ENCODE data around the gene ZNF276.
A peak's percentile ranks its signal among the peaks of the same experiment; 100 is the strongest.

ZNF276 gene

DNA sequence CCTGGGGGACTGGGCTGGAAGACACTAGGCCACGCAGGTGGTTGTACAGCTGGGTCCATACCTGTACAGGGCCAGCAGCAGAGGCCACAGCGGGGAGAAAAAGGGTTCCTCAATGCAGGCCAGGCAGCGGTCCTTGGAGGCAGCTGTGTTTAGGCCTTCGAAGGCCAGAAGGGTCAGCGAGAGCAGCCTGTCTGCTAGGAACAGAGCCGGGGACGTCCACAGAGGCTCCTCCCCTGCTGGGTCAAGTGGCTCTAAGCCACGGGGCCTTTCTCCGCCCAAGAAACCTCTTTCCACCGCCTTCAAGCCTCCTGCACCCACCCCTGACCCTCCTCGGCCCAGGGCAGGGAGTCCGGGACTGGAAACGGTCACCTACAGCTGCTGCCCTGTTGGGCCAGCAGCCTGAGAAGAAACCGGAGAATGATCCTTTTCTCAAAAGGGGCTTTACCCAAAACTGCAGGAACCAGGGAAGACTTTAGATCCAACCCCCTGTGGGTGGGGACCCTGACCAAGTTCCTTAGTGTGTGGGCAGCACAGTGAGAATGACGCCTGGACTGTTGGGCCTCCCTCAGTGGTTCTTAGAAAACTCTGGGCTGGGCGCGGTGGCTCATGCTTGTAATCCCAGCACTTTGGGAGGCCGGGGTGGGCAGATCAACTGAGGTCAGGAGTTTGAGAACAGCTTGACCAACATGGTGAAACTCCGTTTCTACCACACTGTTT, 11.5 kb upstream of the ZNF276 start:
- in situ Hi-C loops (cut with MboI; ENCODE audit: low pct_unique_long_range_greater_than_20kb, low sequenced_read_pairs): no loop called here
- DNase-seq: no peak

DNA sequence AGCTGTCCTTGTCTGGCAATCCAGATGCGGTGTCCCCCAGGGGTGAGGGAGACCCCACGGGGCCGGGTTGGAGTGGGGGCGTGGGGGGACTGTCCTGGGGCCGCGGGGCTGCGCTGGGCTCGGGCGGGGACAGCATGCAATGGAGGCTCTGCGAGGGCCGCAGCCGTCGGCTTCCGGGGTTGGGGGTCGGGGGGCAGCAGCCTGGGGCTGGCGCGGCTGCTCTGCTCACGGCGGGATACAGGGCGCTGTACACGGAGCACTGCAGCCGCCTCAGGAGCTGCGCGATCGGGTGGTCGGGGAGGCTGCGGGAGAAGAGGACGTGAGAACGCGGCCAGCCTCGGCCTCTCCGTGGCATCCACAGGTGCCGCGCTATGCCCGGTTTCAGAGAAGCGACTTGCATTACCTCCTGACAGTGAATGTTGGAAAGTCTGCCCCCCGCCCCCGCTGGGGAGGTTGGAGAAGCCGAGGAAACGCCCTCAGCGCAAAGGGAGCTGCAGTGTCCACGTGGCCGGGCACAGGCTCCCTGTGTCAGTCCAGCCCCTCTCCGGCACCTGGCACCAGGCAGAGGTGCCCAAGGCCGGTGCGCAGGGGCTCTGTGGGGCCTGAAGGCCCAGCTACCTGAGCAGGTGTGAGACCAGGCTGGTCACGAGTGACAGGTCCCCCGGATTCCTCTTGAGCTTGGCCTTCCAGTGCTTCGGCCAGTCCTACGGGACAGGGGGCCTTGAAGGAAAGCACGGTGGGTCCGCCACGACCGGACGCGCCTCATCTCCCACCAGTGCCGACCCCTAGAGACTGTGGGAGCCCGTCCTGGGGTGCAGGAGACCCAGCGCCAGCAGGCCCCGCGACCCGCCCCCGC, 10.4 kb upstream of the ZNF276 start:
- in situ Hi-C loops (cut with MboI; ENCODE audit: low pct_unique_long_range_greater_than_20kb, low sequenced_read_pairs): no loop called here
- DNase-seq: no peak

DNA sequence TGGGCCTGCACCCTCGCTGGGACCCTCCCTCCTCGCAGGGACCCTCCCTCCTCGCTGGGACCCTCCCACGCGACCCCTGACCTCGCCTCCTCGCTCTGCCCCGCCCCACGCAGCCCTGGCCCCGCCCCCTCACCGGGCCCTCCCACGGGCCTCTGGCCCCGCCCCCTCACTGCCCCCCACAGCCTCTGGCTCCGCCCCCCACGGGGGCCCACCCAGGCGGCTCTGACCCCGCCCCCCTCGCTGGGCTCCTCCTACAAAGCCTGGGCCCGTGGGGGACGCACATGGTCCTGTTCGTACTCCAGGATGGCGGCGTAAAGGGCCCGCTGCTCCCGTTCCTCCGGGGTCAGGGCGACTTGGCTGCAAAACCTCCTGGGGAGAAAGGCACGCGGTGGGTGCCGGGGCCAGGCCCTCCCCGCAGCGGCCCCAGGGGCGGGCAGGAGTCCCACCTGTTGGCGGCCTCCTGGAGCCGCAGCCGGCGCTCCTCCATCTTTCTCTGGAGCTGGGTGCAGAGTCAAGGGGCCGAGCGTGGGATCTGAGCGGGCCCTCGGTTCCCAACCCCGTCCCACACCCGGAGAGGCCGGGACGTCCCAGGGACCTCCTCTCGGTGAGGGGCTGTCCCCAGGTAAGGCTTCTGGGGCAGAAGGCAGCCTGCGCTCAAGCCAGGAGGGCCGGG, 9.6 kb upstream of the ZNF276 start:
- peak; percentile 66 for DNase-seq

DNA sequence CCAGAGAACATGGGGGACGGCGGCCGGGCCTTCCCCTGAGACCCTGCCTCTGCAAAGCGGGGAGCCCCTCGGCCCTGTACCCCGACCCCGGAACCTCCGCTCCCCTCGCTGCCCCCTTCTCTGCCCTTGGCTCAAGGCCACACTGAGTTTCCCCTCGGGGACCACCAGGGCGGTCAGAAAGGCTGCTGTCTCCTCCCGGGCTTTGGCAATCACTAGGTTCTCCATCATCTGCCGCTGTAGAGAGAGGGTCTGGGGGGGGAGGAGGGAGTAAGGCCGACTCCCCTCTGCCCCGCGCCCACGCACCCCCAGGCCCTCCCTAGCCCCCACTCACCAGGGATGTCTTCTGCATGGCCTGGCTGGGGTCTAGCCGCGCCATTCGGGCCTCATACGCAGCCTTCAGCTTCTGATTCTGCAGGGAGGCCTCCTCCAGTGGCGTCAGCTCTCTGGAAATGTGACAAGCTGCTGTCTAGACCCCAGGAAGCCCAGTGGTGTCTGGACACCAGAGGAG, 9.0 kb upstream of the ZNF276 start:
- in situ Hi-C loops (cut with MboI; ENCODE audit: low pct_unique_long_range_greater_than_20kb, low sequenced_read_pairs): no loop called here
- DNase-seq: no peak

More for the DNA sequence above, 9.6 kb upstream of the ZNF276 start:
- in situ Hi-C loops (cut with MboI; ENCODE audit: low pct_unique_long_range_greater_than_20kb, low sequenced_read_pairs): no loop called here

DNA sequence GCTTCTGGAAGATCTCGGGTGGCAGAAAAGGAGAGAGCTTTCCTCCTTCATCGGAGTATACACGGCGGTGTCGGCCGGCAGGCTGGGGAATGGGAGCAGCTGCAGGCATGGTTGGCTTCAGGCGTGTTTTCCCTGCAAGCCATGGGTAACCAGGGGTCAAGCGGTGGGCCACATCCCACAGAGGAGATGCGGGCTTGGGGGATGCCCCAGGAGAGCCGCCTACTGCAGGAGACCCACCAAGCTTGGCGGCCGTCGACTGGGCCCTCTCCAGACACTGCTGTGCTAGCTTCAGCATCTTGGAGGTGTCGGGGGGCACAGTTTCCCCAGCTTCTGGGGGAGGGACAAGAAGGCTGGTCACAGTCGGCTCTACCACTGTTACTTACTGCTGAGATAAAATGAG, 4.8 kb upstream of the ZNF276 start:
- no peak for DNase-seq
- in situ Hi-C loops (cut with MboI; ENCODE audit: low pct_unique_long_range_greater_than_20kb, low sequenced_read_pairs): no loop called here

DNA sequence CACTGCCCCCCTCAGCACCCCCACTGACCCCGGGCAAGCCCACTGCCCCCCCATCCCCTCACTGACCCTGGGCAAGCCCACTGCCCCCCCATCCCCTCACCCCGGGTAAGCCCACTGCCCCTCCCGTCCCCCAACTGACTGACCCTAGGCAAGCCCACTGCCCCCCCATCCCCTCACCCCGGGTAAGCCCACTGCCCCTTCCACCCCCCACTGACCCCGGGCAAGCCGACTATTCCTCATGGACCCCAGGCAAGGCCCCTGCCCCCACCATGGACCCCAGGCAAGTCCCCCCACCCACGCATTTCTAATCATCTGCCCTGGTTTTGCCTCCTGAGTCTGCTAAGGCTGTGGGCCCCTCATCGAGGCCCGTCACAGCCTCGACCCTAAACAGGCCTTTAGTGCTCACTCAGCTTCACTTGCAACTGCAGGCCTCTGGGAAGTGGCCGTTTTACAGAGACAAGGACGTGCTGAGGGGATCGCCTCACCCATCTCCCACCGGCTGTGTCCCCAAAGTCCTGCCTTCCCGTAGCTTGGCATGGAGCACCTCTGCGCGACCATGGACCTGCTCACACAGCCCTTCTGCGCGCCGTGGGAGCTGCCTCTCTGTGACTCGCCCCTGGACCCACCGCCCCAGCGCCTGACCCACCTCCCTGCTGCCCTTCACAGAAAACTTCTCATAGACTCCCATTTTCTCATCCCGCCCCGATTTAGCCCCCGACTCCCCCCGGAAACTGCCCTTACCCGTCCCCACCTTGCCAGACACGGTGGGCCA, 4.2 kb upstream of the ZNF276 start:
- in situ Hi-C loops (cut with MboI; ENCODE audit: low pct_unique_long_range_greater_than_20kb, low sequenced_read_pairs): no loop called here
- DNase-seq: no peak

DNA sequence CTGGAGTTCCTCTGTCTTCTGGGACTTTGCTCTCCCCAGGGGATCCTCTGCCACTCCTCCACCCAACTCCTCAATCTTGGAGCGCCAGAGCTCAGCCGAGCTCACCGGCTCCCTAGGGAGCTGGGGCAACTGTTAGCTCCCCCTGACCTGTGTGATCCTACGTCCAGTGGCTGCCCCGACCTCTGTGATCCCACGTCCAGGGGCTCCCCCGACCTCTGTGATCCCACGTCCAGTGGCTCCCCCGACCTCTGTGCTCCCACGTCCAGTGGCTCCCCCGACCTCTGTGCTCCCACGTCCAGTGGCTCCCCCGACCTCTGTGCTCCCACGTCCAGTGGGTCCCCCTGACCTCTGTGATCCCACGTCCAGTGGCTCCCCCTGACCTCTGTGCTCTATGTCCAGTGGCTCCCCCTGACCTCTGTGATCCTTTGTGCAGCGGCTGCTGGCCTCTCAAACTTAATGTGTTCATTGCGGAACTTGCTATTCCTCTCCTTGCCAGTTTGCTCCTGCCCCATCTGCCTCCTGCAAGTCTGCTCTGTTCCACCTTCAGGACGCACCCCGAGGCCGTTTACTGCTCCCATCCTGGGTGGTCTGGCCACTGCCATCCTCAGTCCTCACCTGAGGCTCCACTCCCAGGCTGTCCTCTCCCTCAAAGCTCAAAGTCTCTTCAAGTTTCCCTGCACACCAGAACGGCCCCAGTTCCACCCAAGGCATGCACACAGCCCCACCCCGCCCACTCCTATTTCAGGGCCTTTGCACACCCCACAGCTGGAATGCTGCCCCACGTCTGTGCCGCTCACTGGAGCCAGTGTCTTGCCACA, 3.4 kb upstream of the ZNF276 start:
- in situ Hi-C loops (cut with MboI; ENCODE audit: low pct_unique_long_range_greater_than_20kb, low sequenced_read_pairs): no loop called here
- DNase-seq: no peak

DNA sequence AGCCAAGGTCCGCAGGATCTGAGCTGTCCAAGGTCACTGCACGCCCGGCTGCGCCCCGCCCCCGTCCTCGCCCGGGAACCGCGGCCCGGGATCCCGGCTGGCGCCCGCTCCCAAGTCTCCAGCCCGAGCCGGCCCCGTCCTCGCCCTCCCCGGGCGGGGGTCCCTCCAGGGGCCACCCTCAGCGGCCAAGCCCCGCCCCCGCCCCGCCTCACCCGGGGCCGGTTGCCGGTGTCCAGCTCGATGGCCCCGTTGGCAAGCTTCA, 855 bp upstream of the ZNF276 start:
- in situ Hi-C loops (cut with MboI; ENCODE audit: low pct_unique_long_range_greater_than_20kb, low sequenced_read_pairs): no loop called here
- DNase-seq: no peak

DNA sequence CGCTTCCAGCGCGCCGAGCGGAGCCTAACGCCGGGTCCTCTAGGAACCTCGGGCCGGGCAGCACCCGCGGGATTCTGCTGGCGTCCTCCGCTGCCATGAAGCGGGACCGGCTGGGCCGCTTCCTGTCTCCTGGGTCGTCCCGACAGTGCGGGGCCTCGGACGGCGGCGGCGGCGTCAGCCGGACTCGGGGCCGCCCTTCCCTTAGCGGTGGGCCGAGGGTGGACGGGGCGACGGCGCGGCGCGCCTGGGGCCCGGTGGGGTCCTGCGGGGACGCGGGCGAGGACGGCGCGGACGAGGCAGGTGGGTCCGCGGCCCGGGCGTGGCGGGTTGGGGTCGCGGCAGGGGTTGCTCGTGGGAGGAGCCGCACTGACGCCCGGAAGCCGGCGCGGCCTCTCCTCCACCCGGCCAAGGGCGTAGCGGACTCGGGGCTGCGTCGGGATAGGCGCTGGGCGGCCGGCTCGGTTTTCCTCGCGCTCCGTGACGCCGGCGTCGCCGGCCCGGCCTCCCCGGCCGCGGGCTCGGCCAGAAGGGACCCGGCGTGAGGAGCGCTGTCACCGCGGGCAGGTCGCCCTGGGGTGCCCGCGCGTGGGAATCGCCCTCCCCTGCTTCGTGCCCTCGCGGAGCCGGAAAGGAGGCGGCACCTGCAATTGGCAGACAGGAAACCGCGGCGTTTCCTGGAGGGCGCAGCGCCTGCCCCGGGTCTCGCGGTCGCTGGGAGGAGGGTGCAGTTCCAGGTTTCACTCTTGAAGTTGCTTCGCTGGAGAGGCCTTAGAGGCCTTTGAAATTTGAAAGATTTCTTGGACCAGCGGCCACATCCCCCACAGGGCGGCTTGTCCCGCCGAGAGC, 432 bp downstream of the ZNF276 start:
- in situ Hi-C loops (cut with MboI; ENCODE audit: low pct_unique_long_range_greater_than_20kb, low sequenced_read_pairs): no loop called here
- DNase-seq: peak; percentile 86

DNA sequence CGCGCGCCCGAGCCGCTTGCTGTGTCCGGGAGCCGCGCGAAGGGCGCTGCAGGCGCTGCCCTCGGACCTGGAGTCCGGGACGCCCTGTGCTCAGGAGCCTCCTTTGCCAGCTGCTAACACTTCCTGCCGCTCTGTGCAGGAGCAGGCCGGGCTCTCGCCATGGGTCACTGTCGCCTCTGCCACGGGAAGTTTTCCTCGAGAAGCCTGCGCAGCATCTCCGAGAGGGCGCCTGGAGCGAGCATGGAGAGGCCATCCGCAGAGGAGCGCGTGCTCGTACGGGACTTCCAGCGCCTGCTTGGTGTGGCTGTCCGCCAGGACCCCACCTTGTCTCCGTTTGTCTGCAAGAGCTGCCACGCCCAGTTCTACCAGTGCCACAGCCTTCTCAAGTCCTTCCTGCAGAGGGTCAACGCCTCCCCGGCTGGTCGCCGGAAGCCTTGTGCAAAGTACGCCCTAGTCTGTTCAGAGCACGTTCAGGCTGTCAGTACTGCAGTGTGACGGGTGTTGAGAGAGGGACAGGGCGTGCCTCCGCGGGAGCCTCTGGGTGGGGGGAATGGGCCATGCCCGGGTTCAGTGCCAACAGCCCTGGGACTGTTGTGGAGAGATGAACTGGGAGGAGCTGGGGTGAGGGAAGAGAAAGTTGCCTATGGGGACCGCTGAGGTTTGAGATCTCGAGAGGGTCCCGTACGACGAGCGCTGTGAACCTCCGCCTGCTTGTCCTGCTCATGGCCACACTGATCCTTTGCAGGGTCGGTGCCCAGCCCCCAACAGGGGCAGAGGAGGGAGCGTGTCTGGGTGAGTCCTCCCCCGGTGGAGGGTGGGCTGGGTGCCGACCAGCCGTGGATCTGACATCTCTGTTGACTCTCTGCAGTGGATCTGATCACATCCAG, 1.3 kb downstream of the ZNF276 start:
- in situ Hi-C loops (cut with MboI; ENCODE audit: low pct_unique_long_range_greater_than_20kb, low sequenced_read_pairs): no loop called here
- peak; percentile 59 for DNase-seq

DNA sequence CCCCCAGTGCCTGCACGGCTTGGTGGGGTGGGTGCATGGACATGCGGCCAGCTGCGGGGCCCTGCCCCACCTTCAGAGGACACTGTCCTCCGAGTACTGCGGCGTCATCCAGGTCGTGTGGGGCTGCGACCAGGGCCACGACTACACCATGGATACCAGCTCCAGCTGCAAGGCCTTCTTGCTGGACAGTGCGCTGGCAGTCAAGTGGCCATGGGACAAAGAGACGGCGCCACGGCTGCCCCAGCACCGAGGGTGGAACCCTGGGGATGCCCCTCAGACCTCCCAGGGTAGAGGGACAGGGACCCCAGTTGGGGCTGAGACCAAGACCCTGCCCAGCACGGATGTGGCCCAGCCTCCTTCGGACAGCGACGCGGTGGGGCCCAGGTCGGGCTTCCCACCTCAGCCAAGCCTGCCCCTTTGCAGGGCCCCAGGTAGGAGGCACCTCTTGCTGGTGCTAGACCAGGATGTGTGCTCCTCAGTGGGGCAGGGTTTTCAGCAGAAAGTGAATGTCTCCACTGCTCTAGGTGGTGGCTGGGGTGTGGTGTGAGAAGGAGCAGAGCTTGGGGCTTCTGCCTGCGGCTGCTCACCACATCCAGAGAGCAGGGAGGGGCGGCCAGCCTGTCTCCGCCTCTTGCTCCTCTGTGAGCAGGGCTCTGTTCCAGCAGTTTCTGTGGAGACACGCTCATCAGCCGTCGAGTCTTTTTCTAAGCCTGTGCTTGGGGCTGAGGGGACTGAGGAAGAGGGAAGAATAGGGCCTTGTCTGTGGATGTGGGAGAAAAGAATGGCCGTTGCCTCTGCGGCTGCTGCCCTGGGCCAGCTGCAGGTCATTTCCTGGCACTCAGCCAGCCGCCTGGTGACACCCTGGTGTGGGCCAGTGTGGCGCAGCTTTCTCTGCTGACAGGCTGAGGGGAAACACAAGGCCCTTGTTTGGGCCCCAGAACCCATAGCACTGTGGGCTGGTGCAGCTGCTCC, 2.2 kb downstream of the ZNF276 start:
- in situ Hi-C loops (cut with MboI; ENCODE audit: low pct_unique_long_range_greater_than_20kb, low sequenced_read_pairs): no loop called here
- no peak for DNase-seq

DNA sequence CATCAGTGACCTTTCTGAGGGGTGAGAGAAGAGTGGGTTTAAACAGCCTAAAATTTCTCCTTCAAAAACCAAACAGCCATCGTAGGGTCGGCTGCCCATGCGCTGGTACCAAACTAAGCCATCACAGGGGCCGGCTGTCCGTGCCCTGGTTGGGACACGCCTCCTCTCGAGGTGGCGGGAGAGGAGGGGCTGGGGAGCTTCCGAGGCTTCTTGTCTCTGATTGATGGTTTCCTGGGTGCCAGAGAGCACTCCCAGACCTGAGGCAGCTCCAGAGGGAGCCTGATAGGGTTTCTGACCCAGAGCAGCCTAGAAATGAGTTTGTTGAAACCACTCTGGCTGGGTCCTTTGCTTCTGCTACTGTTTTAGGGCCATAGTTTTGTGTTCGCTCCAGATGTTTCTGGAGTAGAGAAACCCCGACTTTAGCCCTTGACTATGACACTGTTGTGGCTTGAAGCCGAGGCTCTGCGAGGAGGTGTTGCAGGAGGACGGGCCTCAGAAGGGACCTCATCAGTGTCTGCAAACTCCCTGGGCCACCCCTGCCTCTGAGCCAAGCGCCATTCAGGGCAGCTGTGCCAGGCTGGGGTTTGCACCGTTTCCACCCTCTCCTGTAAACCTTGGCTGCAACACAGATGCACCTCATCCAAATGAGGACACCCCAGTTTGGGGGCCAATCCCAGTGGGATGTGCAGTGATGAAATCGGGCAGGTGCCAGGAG, 6.2 kb downstream of the ZNF276 start:
- DNase-seq: no peak
- in situ Hi-C loops (cut with MboI; ENCODE audit: low pct_unique_long_range_greater_than_20kb, low sequenced_read_pairs): no loop called here

DNA sequence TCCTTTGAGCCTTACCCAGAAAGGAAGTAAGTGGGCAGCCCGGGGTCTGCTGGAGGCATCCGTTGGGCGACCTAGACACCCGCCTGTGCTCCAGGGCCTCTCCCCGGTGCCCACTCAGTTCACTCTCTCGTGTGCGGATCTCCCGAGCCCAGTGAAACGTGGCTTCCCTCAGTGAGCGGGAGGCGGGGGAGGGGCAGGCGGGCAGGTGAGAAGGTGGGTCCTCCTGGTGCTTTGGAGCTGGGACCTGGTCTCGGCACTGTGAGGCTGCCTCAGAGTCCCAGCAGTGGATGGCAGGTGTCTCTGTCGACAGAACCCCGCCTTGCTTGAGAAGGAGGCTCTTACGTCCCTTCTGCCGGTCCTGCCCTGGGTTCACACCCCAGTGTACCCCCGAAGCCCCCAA, 8.0 kb downstream of the ZNF276 start:
- in situ Hi-C loops (cut with MboI; ENCODE audit: low pct_unique_long_range_greater_than_20kb, low sequenced_read_pairs): no loop called here
- DNase-seq: no peak

DNA sequence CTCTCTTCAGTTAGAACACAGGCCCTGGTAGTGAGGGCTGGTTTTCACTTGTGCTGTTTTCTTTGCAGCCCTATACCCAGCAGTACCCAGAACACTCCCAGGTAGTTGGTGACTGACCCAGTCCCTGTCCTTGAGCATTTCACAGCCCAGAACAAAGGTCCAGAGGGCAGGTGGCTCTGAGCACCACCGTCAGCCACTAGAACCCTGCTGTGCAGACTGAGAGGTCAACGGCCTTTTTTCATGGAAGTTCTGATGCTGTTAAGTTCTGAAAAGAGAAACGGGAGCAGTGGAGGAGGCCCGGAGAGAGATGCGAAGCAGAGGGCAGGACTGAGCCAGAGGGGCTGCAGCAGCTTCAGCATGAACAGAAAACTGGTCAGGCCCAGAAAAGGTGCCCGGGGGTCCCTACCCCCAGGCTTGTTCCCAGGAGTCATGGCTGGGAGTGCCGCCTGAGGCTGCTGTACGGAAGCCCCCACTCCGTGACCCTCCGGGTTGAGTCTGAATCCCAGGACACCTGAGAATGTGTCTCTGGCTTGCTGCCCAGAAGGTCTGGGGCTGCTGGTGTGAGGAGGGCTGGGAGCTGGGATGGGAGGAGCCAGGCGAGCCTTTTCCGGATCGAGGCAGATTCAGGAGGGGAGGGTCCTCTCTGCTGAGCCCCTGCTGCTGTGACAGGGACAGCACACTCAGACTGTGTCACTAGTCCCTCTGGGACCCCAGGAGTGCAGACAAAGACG, 8.7 kb downstream of the ZNF276 start:
- in situ Hi-C loops (cut with MboI; ENCODE audit: low pct_unique_long_range_greater_than_20kb, low sequenced_read_pairs): no loop called here
- DNase-seq: no peak
